Keratinocyte (primary cell): Measurements from ENCODE around the gene ZNF74.
"Not testable (repeated sequence)": the region's sequence is repeated elsewhere in the genome, so short reads cannot be mapped to it uniquely, and the experiment has no call there.

ENCODE experiments used
- CTCF ChIP-seq, 3 experiments: IDR thresholded peaks in 1 of 3; conservative IDR thresholded peaks in 1 of 3; optimal IDR thresholded peaks in 1 of 3; 2 replicates in 2 of 3; 3 replicates in 1 of 3; pipeline versions ENCODE3 to v1.5.1; 2011; ENCODE audit warnings: low read length in 3 of 3, mild to moderate bottlenecking in 3 of 3, moderate library complexity in 2 of 3, control low read depth in 1 of 3, inconsistent platforms in 1 of 3; ENCODE audit not compliant: insufficient read depth in 2 of 3; ENCODE audit errors: extremely low read depth in 1 of 3
- EZH2 ChIP-seq: IDR thresholded peaks from one replicate; pipeline ENCODE4 v1.6.1; 2012; ENCODE audit warnings: inconsistent platforms, mild to moderate bottlenecking, low read length, moderate library complexity

DNA sequence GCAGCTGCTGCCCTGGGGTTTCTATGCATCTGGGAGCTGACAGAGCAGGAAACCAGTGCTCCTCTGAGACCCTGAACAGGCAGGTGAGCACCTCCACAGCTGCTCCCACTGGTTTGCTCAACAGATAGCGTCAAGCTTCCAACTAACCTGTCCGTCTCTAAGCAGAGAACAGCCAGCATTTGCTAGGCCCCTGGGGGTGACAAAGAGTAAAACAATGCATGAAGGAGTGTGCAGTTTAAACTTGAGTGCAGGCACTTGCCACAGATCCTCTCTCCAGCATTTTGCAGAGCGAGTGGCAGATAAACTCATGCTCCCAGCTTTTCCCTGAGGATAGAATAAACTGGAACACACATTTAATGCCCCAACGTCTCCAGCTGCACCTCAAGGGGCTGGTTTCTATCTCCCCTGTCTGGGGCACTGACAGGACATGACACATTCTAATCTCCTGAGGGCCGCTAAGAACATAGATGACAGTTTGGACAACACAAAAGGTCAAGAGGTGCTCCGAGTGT lies 20.7 kb upstream of the ZNF74 start:
- not testable (repeated sequence) for TF ChIP-seq EZH2; CTCF (optimal IDR thresholded peaks at IDR 0.05 in 1 of 3, IDR thresholded peaks at IDR 0.05 in 1 of 3, conservative IDR thresholded peaks at IDR 0.05 in 1 of 3; ENCODE audit: extremely low read depth in 1 of 3, insufficient read depth in 2 of 3, low read length in 3 of 3)
